ENCODE data around the gene ESRRA.
A peak's percentile ranks its signal among the peaks of the same experiment; 100 is the strongest.

The ESRRA gene

DNA sequence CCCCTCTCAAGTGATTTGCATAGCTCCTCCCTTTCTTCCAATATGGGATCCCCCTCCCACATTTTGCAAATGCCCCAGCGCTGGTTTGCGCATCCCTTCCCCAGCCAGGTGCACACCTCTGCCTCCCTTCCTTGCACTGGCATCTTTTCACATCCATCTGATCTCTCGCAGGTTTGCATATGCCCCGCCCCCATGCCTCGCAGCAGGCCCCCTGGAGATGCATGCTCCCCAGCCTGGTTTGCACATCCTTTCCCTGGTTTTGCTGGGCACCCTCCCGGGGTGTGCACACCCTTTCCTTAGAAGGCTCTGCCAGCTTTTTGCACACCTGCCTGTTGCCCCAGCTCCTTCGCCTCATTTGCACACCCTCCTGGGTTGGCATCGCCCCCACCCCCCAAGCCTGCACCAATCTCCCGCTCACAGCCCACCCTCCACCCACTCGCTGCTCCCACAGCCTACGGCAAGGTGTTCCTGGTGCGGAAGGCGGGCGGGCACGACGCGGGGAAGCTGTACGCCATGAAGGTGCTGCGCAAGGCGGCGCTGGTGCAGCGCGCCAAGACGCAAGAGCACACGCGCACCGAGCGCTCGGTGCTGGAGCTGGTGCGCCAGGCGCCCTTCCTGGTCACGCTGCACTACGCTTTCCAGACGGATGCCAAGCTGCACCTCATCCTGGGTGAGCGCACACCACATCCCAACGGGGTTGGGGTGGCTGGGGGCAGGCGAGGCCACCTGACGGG lies 54.6 kb downstream of the ESRRA start:
- Histone ChIP-seq H3K9me3 (ENCODE audit: control insufficient read depth in 1 of 2, low read length in 2 of 2) (no peaks in the 10 kb centered on the region), H3K4me3 (ENCODE audit: low read depth in 1 of 2, low read length in 2 of 2) (peak overlapping the region; percentile 79 to 94), H3K27ac (ENCODE audit: low read length) (no peak overlapping the region), H3K4me1 (ENCODE audit: control insufficient read depth in 1 of 2, insufficient read depth in 2 of 2, low read length in 2 of 2) (peaks cover 7 to 37% of the 10 kb centered on the region in 2 donors), H3K36me3 (ENCODE audit: control insufficient read depth in 1 of 2, insufficient read depth in 2 of 2, low read length in 2 of 2) (peaks cover 13 to 29% of the 10 kb centered on the region in 2 donors), H3K27me3 (ENCODE audit: low read depth, low read length) (no peaks in the 10 kb centered on the region)

- Histone ChIP-seq H3K4me3 (ENCODE audit: low read depth in 1 of 2, low read length in 2 of 2) (peak overlapping the region in 1 of 2 donors; percentile 94), H3K27ac (ENCODE audit: low read length) (no peak overlapping the region), H3K36me3 (ENCODE audit: control insufficient read depth in 1 of 2, insufficient read depth in 2 of 2, low read length in 2 of 2) (peaks cover 19 to 35% of the 10 kb centered on the region in 2 donors)
These were observed 55.2 kb downstream of the ESRRA start for GRCh38 chr11:64360448-64360921.

GRCh38 chr11:64361659-64362058 lies 56.3 kb downstream of the ESRRA start:
- Histone ChIP-seq H3K4me3 (ENCODE audit: low read depth in 1 of 2, low read length in 2 of 2) (no peak overlapping the region), H3K27me3 (ENCODE audit: low read depth, low read length) (no peaks in the 10 kb centered on the region), H3K27ac (ENCODE audit: low read length) (no peak overlapping the region), H3K36me3 (ENCODE audit: control insufficient read depth in 1 of 2, insufficient read depth in 2 of 2, low read length in 2 of 2) (peaks cover 24 to 47% of the 10 kb centered on the region in 2 donors), H3K9me3 (ENCODE audit: control insufficient read depth in 1 of 2, low read length in 2 of 2) (no peaks in the 10 kb centered on the region), H3K4me1 (ENCODE audit: control insufficient read depth in 1 of 2, insufficient read depth in 2 of 2, low read length in 2 of 2) (peaks cover 7 to 29% of the 10 kb centered on the region in 2 donors)

More at GRCh38 chr11:64360448-64360921, 55.2 kb downstream of the ESRRA start:
- no peaks in the 10 kb centered on the region for H3K27me3 ChIP-seq (ENCODE audit: low read depth, low read length)
- H3K4me1 ChIP-seq (ENCODE audit: control insufficient read depth in 1 of 2, insufficient read depth in 2 of 2, low read length in 2 of 2), result peaks cover 7 to 32% of the 10 kb centered on the region in 2 donors
- H3K9me3 ChIP-seq (ENCODE audit: control insufficient read depth in 1 of 2, low read length in 2 of 2), result no peaks in the 10 kb centered on the region

DNA sequence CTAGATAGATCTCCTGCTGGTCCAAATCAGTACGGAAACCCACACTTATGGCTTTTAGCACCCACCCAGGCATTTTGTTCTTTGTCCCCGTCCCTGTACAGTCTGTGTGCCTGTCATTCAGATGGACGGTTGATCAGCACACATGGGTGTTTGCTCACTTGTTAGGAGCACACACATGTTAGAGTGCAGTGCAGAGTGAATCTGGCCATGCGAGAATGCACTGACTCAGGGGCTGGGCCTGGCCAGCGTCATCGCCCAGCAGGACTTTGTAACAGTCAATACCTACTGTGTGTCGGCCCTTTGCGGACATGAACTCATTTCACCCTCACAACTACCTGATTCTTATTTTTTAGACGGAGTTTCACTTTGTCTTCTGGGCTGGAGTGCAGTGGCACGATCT lies 57.0 kb downstream of the ESRRA start:
- H3K27me3 ChIP-seq (ENCODE audit: low read depth, low read length), result no peaks in the 10 kb centered on the region
- H3K27ac ChIP-seq (ENCODE audit: low read length), result no peak overlapping the region
- no peaks in the 10 kb centered on the region for H3K9me3 ChIP-seq (ENCODE audit: control insufficient read depth in 1 of 2, low read length in 2 of 2)
- peaks cover 26 to 50% of the 10 kb centered on the region in 2 donors for H3K36me3 ChIP-seq (ENCODE audit: control insufficient read depth in 1 of 2, insufficient read depth in 2 of 2, low read length in 2 of 2)
- H3K4me1 ChIP-seq (ENCODE audit: control insufficient read depth in 1 of 2, insufficient read depth in 2 of 2, low read length in 2 of 2), result peaks cover 7 to 29% of the 10 kb centered on the region in 2 donors
- H3K4me3 ChIP-seq (ENCODE audit: low read depth in 1 of 2, low read length in 2 of 2), result no peak overlapping the region

DNA sequence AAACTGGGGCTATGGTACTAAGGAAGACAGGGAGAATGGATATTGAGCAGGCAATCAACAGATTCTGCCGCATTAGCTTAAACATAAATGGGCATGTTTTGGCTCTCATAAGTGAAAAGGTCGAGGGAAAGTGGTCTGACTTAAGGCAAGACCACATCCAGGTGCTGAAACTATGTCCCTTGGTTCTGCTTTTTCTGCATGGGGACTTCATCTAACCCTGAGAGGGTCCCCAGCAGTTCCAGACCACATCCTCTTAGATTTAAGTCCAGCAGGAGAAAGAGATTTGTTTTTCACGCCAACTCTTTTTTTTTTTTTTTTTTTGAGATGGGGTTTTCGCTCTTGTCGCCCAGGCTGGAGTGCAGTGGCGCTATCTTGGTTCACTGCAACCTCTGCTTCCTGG lies 59.1 kb downstream of the ESRRA start:
- Histone ChIP-seq H3K4me1 (ENCODE audit: control insufficient read depth in 1 of 2, insufficient read depth in 2 of 2, low read length in 2 of 2) (peaks cover 2 to 13% of the 10 kb centered on the region in 2 donors), H3K9me3 (ENCODE audit: control insufficient read depth in 1 of 2, low read length in 2 of 2) (no peaks in the 10 kb centered on the region), H3K27me3 (ENCODE audit: low read depth, low read length) (no peaks in the 10 kb centered on the region), H3K27ac (ENCODE audit: low read length) (no peak overlapping the region), H3K36me3 (ENCODE audit: control insufficient read depth in 1 of 2, insufficient read depth in 2 of 2, low read length in 2 of 2) (peaks cover 26 to 70% of the 10 kb centered on the region in 2 donors), H3K4me3 (ENCODE audit: low read depth in 1 of 2, low read length in 2 of 2) (no peak overlapping the region)

GRCh38 chr11:64364911-64365310 lies 59.6 kb downstream of the ESRRA start:
- Histone ChIP-seq H3K27me3 (ENCODE audit: low read depth, low read length) (no peaks in the 10 kb centered on the region), H3K9me3 (ENCODE audit: control insufficient read depth in 1 of 2, low read length in 2 of 2) (no peaks in the 10 kb centered on the region), H3K36me3 (ENCODE audit: control insufficient read depth in 1 of 2, insufficient read depth in 2 of 2, low read length in 2 of 2) (peaks cover 26 to 75% of the 10 kb centered on the region in 2 donors), H3K4me3 (ENCODE audit: low read depth in 1 of 2, low read length in 2 of 2) (no peak overlapping the region), H3K4me1 (ENCODE audit: control insufficient read depth in 1 of 2, insufficient read depth in 2 of 2, low read length in 2 of 2) (peaks cover 0 to 8% of the 10 kb centered on the region in 2 donors), H3K27ac (ENCODE audit: low read length) (no peak overlapping the region)

Data from muscle layer of duodenum (tissue), 2 donors.